HepG2 (cell line): ENCODE results near the gene EFNA2. TPM values are rescaled to one million over a fixed set of nuclear protein-coding genes. Genes with fewer than 3 reads are reported as not detected.

Experiments
- BRCA1 ChIP-seq: sonication (generic); formaldehyde crosslinking; IDR thresholded peaks from 2 replicates; pipeline ENCODE4 v1.4.0; 2020; ENCODE audit warnings: missing genetic modification reagents
- GATAD2A ChIP-seq: IDR thresholded peaks from 2 replicates; pipeline ENCODE4 v1.6.1; 2016
- GLI4 ChIP-seq: sonication (generic); formaldehyde crosslinking; IDR thresholded peaks from 2 replicates; pipeline ENCODE4 v1.5.1; 2020; ENCODE audit warnings: missing genetic modification reagents, mild to moderate bottlenecking, moderate library complexity, borderline replicate concordance
- IRF2 ChIP-seq: IDR thresholded peaks from 2 replicates; pipeline ENCODE4 v1.6.1; 2018; ENCODE audit warnings: missing genetic modification reagents, missing compliant biosample characterization
- LCORL ChIP-seq, 2 experiments: fragments of 450-650 bp in 1 of 2; sonication (generic) in 1 of 2; formaldehyde crosslinking in 1 of 2; IDR thresholded peaks; 2 replicates each; pipeline versions ENCODE4 v1.5.0 to v1.6.1; 2017 to 2020; ENCODE audit warnings: antibody characterized with exemption in 1 of 2, missing genetic modification reagents in 1 of 2
- MAFG ChIP-seq: sonication (generic); formaldehyde crosslinking; IDR thresholded peaks from 2 replicates; pipeline ENCODE4 v1.5.1; 2020; ENCODE audit warnings: mild to moderate bottlenecking, missing genetic modification reagents
- NR2F1 ChIP-seq, 2 experiments: fragments of 450-650 bp in 1 of 2; formaldehyde crosslinking in 1 of 2; IDR thresholded peaks; 2 replicates each; pipeline versions ENCODE4 v1.5.0 to v1.6.1; 2016 to 2020; ENCODE audit warnings: mild to moderate bottlenecking in 1 of 2, missing compliant biosample characterization in 1 of 2, missing genetic modification reagents in 1 of 2, moderate library complexity in 1 of 2
- NR2F6 ChIP-seq, 2 experiments: IDR thresholded peaks; 2 replicates each; pipeline ENCODE4 v1.6.1; 2016; ENCODE audit warnings: antibody characterized with exemption in 1 of 2, mild to moderate bottlenecking in 1 of 2
- TBX3 ChIP-seq: fragments of 450-650 bp; IDR thresholded peaks from 2 replicates; pipeline ENCODE4 v1.6.1; 2017; ENCODE audit warnings: antibody characterized with exemption, mild to moderate bottlenecking, inconsistent platforms, borderline replicate concordance
- ZNF230 ChIP-seq: sonication (generic); formaldehyde crosslinking; IDR thresholded peaks from 2 replicates; pipeline ENCODE4 v1.4.0; 2020; ENCODE audit warnings: mild to moderate bottlenecking, missing genetic modification reagents
- ZNF383 ChIP-seq: sonication (generic); formaldehyde crosslinking; IDR thresholded peaks from 2 replicates; pipeline ENCODE4 v1.4.0; 2020; ENCODE audit warnings: missing genetic modification reagents, mild to moderate bottlenecking, borderline replicate concordance
- ZNF558 ChIP-seq: sonication (generic); formaldehyde crosslinking; IDR thresholded peaks from 2 replicates; pipeline ENCODE4 v1.9.0; 2022; ENCODE audit warnings: mild to moderate bottlenecking, missing genetic modification reagents, borderline replicate concordance
- ZNF562 ChIP-seq: sonication (generic); formaldehyde crosslinking; IDR thresholded peaks from 2 replicates; pipeline ENCODE4 v1.8.0; 2022; ENCODE audit warnings: missing genetic modification reagents, borderline replicate concordance
- polyA plus RNA-seq, 8 experiments: library from polyadenylated mRNA; depleted of rRNA in 3 of 8; stranded (reverse) in 7 of 8; unstranded in 1 of 8; fragments of >200 nt; fragmentation: Illumina TruSeq in 4 of 8; extraction: Trizol in 4 of 8; gene quantifications; 2 replicates each; pipeline versions ENCODE4 v1.2.1 to v1.2.3, GENCODE V29; 2011 to 2016; ENCODE audit warnings: low read depth in 4 of 8, missing spikeins in 1 of 8, mixed read lengths in 1 of 8; ENCODE audit not compliant: insufficient read depth in 1 of 8
- total RNA-seq, 5 experiments: library from RNA; depleted of rRNA; stranded (reverse); fragments of >200 nt; fragmentation: Illumina TruSeq; extraction: Trizol; gene quantifications; 2 replicates each; pipeline ENCODE4 v1.2.3, GENCODE V29; 2016; ENCODE audit warnings: low read depth in 1 of 5
- TF ChIP-seq, protein P1 (sequence below): sonication (generic); formaldehyde crosslinking; IDR thresholded peaks from 2 replicates; pipeline ENCODE4 v1.4.0; 2020; ENCODE audit warnings: missing genetic modification reagents
- TF ChIP-seq, protein P2 (sequence below): sonication (generic); formaldehyde crosslinking; IDR thresholded peaks from 2 replicates; pipeline ENCODE4 v1.5.1; 2020; ENCODE audit warnings: mild to moderate bottlenecking, missing genetic modification reagents, moderate library complexity
- TF ChIP-seq, protein P3 (sequence below): IDR thresholded peaks from 2 replicates; pipeline ENCODE4 v1.6.1; 2016; ENCODE audit warnings: mild to moderate bottlenecking
- TF ChIP-seq, protein P4 (sequence below): sonication (generic); formaldehyde crosslinking; conservative IDR thresholded peaks from 2 replicates; pipeline ENCODE4 v1.4.0; 2020; ENCODE audit warnings: missing genetic modification reagents
- TF ChIP-seq, protein P5 (sequence below): sonication (generic); formaldehyde crosslinking; IDR thresholded peaks from 2 replicates; pipeline ENCODE4 v1.4.0; 2020; ENCODE audit warnings: missing genetic modification reagents

Gene EFNA2
- total and polyA plus RNA-seq, 2 of the 13 experiments (the other 11 are each of a cell fraction or from before 2014, with no cell fraction given) = 6.0 to 9.9 TPM

DNA sequence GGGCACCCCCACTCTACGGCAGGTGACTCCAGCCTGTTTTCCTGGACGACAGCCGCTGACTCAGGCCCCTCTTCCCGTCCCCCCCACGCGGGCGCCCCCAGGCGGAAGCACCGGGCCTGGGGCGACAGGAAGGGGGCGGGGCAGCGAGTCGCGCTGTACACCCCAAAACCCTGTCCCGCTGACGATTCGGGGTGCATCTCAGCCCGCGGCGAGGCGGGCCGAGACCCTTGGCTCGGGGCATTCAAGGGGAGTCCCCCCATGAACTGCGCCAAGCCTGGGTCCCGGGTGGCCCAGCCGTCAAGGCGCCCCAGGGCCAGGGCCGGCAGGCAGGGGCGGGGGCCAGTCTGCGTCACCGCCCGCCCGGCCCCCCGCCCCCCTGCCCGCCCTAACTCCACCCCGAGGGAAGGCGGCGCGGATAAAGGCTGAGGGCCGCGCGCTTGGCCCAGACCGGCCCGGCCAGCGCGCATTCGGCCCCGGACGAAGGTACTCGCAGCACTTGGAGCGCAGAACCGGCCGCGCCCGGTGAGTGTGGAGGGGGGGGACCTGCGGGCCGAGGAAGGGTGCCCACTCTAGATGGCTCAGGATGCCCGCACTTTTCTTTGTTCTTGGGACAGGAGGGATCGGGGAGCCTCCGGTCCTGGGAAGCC lies 37.4 kb upstream of the EFNA2 start, which contains the start of gene MIDN (continued):
- TF ChIP-seq BRCA1 (CRISPR knock-in tag) (no peak), TBX3 (no peak), ZNF230 (no peak), ZNF558 (peak; percentile 48; the same call in 1 of the 2 replicates), LCORL (IDR thresholded peaks at IDR 0.05) (no peak), LCORL (CRISPR knock-in tag; IDR thresholded peaks at IDR 0.05) (0 out of 2 replicates have a peak, but pooled peaks have one; percentile 30), GATAD2A (CRISPR knock-in tag) (peak; percentile 44; the same call in 1 of the 2 replicates), NR2F1 (CRISPR knock-in tag; IDR thresholded peaks at IDR 0.05) (no peak), ZNF383 (CRISPR knock-in tag) (no peak), NR2F6 (IDR thresholded peaks at IDR 0.05) (no peak), NR2F6 (CRISPR knock-in tag; IDR thresholded peaks at IDR 0.05) (0 out of 2 replicates have a peak, but pooled peaks have one; percentile 0), GLI4 (CRISPR knock-in tag) (no peak), MAFG (CRISPR knock-in tag) (no peak), IRF2 (CRISPR knock-in tag) (no peak; the same call in 1 of the 2 replicates), ZNF562 (CRISPR knock-in tag) (no peak)
- TF ChIP-seq, protein P1, sequence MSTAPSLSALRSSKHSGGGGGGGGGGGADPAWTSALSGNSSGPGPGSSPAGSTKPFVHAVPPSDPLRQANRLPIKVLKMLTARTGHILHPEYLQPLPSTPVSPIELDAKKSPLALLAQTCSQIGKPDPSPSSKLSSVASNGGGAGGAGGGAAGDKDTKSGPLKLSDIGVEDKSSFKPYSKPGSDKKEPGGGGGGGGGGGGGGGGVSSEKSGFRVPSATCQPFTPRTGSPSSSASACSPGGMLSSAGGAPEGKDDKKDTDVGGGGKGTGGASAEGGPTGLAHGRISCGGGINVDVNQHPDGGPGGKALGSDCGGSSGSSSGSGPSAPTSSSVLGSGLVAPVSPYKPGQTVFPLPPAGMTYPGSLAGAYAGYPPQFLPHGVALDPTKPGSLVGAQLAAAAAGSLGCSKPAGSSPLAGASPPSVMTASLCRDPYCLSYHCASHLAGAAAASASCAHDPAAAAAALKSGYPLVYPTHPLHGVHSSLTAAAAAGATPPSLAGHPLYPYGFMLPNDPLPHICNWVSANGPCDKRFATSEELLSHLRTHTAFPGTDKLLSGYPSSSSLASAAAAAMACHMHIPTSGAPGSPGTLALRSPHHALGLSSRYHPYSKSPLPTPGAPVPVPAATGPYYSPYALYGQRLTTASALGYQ (CRISPR knock-in tag) = peak; percentile 71; the same call in 1 of the 2 replicates
- TF ChIP-seq, protein P2, sequence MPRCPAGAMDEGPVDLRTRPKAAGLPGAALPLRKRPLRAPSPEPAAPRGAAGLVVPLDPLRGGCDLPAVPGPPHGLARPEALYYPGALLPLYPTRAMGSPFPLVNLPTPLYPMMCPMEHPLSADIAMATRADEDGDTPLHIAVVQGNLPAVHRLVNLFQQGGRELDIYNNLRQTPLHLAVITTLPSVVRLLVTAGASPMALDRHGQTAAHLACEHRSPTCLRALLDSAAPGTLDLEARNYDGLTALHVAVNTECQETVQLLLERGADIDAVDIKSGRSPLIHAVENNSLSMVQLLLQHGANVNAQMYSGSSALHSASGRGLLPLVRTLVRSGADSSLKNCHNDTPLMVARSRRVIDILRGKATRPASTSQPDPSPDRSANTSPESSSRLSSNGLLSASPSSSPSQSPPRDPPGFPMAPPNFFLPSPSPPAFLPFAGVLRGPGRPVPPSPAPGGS (CRISPR knock-in tag) = no peak
- TF ChIP-seq, protein P3, sequence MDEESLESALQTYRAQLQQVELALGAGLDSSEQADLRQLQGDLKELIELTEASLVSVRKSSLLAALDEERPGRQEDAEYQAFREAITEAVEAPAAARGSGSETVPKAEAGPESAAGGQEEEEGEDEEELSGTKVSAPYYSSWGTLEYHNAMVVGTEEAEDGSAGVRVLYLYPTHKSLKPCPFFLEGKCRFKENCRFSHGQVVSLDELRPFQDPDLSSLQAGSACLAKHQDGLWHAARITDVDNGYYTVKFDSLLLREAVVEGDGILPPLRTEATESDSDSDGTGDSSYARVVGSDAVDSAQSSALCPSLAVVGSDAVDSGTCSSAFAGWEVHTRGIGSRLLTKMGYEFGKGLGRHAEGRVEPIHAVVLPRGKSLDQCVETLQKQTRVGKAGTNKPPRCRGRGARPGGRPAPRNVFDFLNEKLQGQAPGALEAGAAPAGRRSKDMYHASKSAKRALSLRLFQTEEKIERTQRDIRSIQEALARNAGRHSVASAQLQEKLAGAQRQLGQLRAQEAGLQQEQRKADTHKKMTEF (CRISPR knock-in tag) = peak; percentile 58
- TF ChIP-seq, protein P4, sequence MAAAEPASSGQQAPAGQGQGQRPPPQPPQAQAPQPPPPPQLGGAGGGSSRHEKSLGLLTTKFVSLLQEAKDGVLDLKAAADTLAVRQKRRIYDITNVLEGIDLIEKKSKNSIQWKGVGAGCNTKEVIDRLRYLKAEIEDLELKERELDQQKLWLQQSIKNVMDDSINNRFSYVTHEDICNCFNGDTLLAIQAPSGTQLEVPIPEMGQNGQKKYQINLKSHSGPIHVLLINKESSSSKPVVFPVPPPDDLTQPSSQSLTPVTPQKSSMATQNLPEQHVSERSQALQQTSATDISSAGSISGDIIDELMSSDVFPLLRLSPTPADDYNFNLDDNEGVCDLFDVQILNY (CRISPR knock-in tag) = no peak
- TF ChIP-seq, protein P5, sequence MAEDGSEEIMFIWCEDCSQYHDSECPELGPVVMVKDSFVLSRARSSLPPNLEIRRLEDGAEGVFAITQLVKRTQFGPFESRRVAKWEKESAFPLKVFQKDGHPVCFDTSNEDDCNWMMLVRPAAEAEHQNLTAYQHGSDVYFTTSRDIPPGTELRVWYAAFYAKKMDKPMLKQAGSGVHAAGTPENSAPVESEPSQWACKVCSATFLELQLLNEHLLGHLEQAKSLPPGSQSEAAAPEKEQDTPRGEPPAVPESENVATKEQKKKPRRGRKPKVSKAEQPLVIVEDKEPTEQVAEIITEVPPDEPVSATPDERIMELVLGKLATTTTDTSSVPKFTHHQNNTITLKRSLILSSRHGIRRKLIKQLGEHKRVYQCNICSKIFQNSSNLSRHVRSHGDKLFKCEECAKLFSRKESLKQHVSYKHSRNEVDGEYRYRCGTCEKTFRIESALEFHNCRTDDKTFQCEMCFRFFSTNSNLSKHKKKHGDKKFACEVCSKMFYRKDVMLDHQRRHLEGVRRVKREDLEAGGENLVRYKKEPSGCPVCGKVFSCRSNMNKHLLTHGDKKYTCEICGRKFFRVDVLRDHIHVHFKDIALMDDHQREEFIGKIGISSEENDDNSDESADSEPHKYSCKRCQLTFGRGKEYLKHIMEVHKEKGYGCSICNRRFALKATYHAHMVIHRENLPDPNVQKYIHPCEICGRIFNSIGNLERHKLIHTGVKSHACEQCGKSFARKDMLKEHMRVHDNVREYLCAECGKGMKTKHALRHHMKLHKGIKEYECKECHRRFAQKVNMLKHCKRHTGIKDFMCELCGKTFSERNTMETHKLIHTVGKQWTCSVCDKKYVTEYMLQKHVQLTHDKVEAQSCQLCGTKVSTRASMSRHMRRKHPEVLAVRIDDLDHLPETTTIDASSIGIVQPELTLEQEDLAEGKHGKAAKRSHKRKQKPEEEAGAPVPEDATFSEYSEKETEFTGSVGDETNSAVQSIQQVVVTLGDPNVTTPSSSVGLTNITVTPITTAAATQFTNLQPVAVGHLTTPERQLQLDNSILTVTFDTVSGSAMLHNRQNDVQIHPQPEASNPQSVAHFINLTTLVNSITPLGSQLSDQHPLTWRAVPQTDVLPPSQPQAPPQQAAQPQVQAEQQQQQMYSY (CRISPR knock-in tag) = 0 out of 2 replicates have a peak, but pooled peaks have one; percentile 17
